ENCODE data around the gene RAP1GAP.

RAP1GAP gene

GRCh38 chr1:21572221-21572620, 96.9 kb downstream of the RAP1GAP start:
- H3K4me3 ChIP-seq (ENCODE audit: low read depth, low read length) = no peak overlapping the region
- TF ChIP-seq CTCF (IDR thresholded peaks at IDR 0.05; ENCODE audit: low read depth, low read length) = no peak

GRCh38 chr1:21570885-21571284, 98.3 kb downstream of the RAP1GAP start:
- no peak for TF ChIP-seq CTCF (IDR thresholded peaks at IDR 0.05; ENCODE audit: low read depth, low read length)

GRCh38 chr1:21570528-21570875, 98.7 kb downstream of the RAP1GAP start:
- no peak overlapping the region for H3K4me3 ChIP-seq (ENCODE audit: low read depth, low read length)
- no peak for TF ChIP-seq CTCF (IDR thresholded peaks at IDR 0.05; ENCODE audit: low read depth, low read length)

More at GRCh38 chr1:21570885-21571284, 98.3 kb downstream of the RAP1GAP start:
- no peak overlapping the region for H3K4me3 ChIP-seq (ENCODE audit: low read depth, low read length)

- TF ChIP-seq CTCF (IDR thresholded peaks at IDR 0.05; ENCODE audit: low read depth, low read length) = no peak
- no peak overlapping the region for H3K4me3 ChIP-seq (ENCODE audit: low read depth, low read length)
Measured at GRCh38 chr1:21569820-21570527, 99.2 kb downstream of the RAP1GAP start.

- TF ChIP-seq CTCF (IDR thresholded peaks at IDR 0.05; ENCODE audit: low read depth, low read length) = no peak
- H3K4me3 ChIP-seq (ENCODE audit: low read depth, low read length) = no peak overlapping the region
Measured at GRCh38 chr1:21568809-21569385, 100.3 kb downstream of the RAP1GAP start.

- no peak overlapping the region for H3K4me3 ChIP-seq (ENCODE audit: low read depth, low read length)
- no peak for TF ChIP-seq CTCF (IDR thresholded peaks at IDR 0.05; ENCODE audit: low read depth, low read length)
Measured at GRCh38 chr1:21568006-21568746, 101.0 kb downstream of the RAP1GAP start.
